ENCODE data around the gene SCRN1. TPM values are rescaled to one million over a fixed set of nuclear protein-coding genes. Genes with fewer than 3 reads are reported as not detected.
A peak's percentile ranks its signal among the peaks of the same experiment; 100 is the strongest.

Gene SCRN1
- total and polyA plus RNA-seq, 3 experiments from 2014 or later = 3.5 to 13.9 (median 4.3) TPM

- no peaks in the 10 kb centered on the region for H3K4me1 ChIP-seq (ENCODE audit: insufficient read depth, low read length)
- no peaks in the 10 kb centered on the region for H3K9me3 ChIP-seq (ENCODE audit: low read length)
- no peaks in the 10 kb centered on the region for H3K36me3 ChIP-seq (ENCODE audit: insufficient read depth, low read length)
- no peak overlapping the region for H3K27ac ChIP-seq (ENCODE audit: low read depth, low read length)
- H3K27me3 ChIP-seq (ENCODE audit: insufficient read depth, low read length, poor library complexity, severe bottlenecking) = no peaks in the 10 kb centered on the region
- POLR2A ChIA-PET = no interaction called here
- Mint-ChIP-seq H3K36me3 (no peaks in the 10 kb centered on the region), H3K27ac (no peak overlapping the region), H3K4me1 (no peaks in the 10 kb centered on the region), H3K4me3 (no peak overlapping the region), H3K27me3 (peaks cover 10 to 29% of the 10 kb centered on the region in 2 donors), H3K9me3 (no peaks in the 10 kb centered on the region)
- no peak for DNase-seq
- CTCF ChIA-PET = no interaction called here
- H3K4me3 ChIP-seq (ENCODE audit: low read length) = no peak overlapping the region
Observed at GRCh38 chr7:29926741-29927140, 62.9 kb downstream of the SCRN1 start.

- H3K4me1 ChIP-seq (ENCODE audit: insufficient read depth, low read length) = no peaks in the 10 kb centered on the region
- H3K27me3 ChIP-seq (ENCODE audit: insufficient read depth, low read length, poor library complexity, severe bottlenecking) = no peaks in the 10 kb centered on the region
- Mint-ChIP-seq H3K4me1 (no peaks in the 10 kb centered on the region), H3K36me3 (no peaks in the 10 kb centered on the region), H3K9me3 (no peaks in the 10 kb centered on the region), H3K4me3 (no peak overlapping the region), H3K27me3 (peaks cover 10 to 27% of the 10 kb centered on the region in 2 donors), H3K27ac (no peak overlapping the region)
- no peak for DNase-seq
- ChIA-PET POLR2A (no interaction called here), CTCF (no interaction called here)
- no peaks in the 10 kb centered on the region for H3K9me3 ChIP-seq (ENCODE audit: low read length)
- H3K36me3 ChIP-seq (ENCODE audit: insufficient read depth, low read length) = no peaks in the 10 kb centered on the region
- no peak overlapping the region for H3K4me3 ChIP-seq (ENCODE audit: low read length)
- no peak overlapping the region for H3K27ac ChIP-seq (ENCODE audit: low read depth, low read length)
Observed at GRCh38 chr7:29926216-29926615, 63.4 kb downstream of the SCRN1 start.

- no peak for DNase-seq
- Mint-ChIP-seq H3K4me3 (no peak overlapping the region), H3K36me3 (no peaks in the 10 kb centered on the region), H3K4me1 (no peaks in the 10 kb centered on the region), H3K27me3 (peaks cover 10 to 25% of the 10 kb centered on the region in 2 donors), H3K9me3 (no peaks in the 10 kb centered on the region), H3K27ac (peak overlapping the region in 1 of 8 donors; percentile 43)
- Histone ChIP-seq H3K4me1 (ENCODE audit: insufficient read depth, low read length) (no peaks in the 10 kb centered on the region), H3K27me3 (ENCODE audit: insufficient read depth, low read length, poor library complexity, severe bottlenecking) (no peaks in the 10 kb centered on the region), H3K4me3 (ENCODE audit: low read length) (no peak overlapping the region), H3K9me3 (ENCODE audit: low read length) (no peaks in the 10 kb centered on the region), H3K36me3 (ENCODE audit: insufficient read depth, low read length) (no peaks in the 10 kb centered on the region), H3K27ac (ENCODE audit: low read depth, low read length) (no peak overlapping the region)
- POLR2A ChIA-PET = no interaction called here
- CTCF ChIA-PET = no interaction called here
Observed at GRCh38 chr7:29924684-29925083, 64.9 kb downstream of the SCRN1 start.

DNA sequence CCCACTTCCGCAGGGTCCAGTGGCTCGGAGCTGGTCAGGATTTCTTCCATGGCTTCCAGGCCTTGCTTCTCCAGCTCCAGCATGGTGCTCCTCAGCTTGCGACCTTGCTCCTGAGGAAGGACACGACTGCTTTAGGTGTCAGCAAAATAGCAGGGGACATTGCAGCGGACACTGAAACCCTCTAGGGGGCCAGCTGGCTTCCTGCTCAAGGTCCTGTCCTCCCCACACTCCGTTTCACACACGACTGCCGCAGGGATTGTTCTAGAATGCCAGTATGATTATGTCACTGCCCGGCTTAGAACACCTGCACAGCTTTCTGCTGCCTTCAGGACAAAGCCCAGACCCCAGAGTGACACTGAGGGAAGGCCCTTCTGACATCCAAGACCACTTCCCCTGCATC is 65.6 kb downstream of the SCRN1 start:
- Histone ChIP-seq H3K36me3 (ENCODE audit: insufficient read depth, low read length) (no peaks in the 10 kb centered on the region), H3K9me3 (ENCODE audit: low read length) (no peaks in the 10 kb centered on the region), H3K4me3 (ENCODE audit: low read length) (no peak overlapping the region), H3K27ac (ENCODE audit: low read depth, low read length) (no peak overlapping the region), H3K27me3 (ENCODE audit: insufficient read depth, low read length, poor library complexity, severe bottlenecking) (no peaks in the 10 kb centered on the region), H3K4me1 (ENCODE audit: insufficient read depth, low read length) (no peaks in the 10 kb centered on the region)
- Mint-ChIP-seq H3K36me3 (no peaks in the 10 kb centered on the region), H3K27me3 (peaks cover 10 to 25% of the 10 kb centered on the region in 2 donors), H3K4me3 (no peak overlapping the region), H3K9me3 (no peaks in the 10 kb centered on the region), H3K4me1 (no peaks in the 10 kb centered on the region), H3K27ac (peak overlapping the region in 1 of 8 donors; percentile 61)
- ChIA-PET CTCF (no interaction called here), POLR2A (no interaction called here)
- no peak for DNase-seq

- Mint-ChIP-seq H3K4me1 (no peaks in the 10 kb centered on the region), H3K27me3 (peaks cover 10 to 25% of the 10 kb centered on the region in 2 donors), H3K27ac (no peak overlapping the region), H3K4me3 (no peak overlapping the region), H3K36me3 (no peaks in the 10 kb centered on the region), H3K9me3 (no peaks in the 10 kb centered on the region)
- POLR2A ChIA-PET = no interaction called here
- H3K4me3 ChIP-seq (ENCODE audit: low read length) = no peak overlapping the region
- no peak for DNase-seq
- H3K27me3 ChIP-seq (ENCODE audit: insufficient read depth, low read length, poor library complexity, severe bottlenecking) = no peaks in the 10 kb centered on the region
- H3K4me1 ChIP-seq (ENCODE audit: insufficient read depth, low read length) = no peaks in the 10 kb centered on the region
- CTCF ChIA-PET = interaction anchor here (1.4 to 3.3 kb wide), 3 partner anchors 108 to 1001 kb away, joined by 3 to 12 read pairs (median 7); no protein-coding TSS in a partner anchor
- H3K27ac ChIP-seq (ENCODE audit: low read depth, low read length) = no peak overlapping the region
- no peaks in the 10 kb centered on the region for H3K9me3 ChIP-seq (ENCODE audit: low read length)
- no peaks in the 10 kb centered on the region for H3K36me3 ChIP-seq (ENCODE audit: insufficient read depth, low read length)
Observed at GRCh38 chr7:29922921-29923700, 66.5 kb downstream of the SCRN1 start.

GRCh38 chr7:29921404-29922010 is 68.1 kb downstream of the SCRN1 start:
- Mint-ChIP-seq H3K9me3 (no peaks in the 10 kb centered on the region), H3K36me3 (no peaks in the 10 kb centered on the region), H3K27ac (no peak overlapping the region), H3K4me3 (no peak overlapping the region), H3K4me1 (no peaks in the 10 kb centered on the region), H3K27me3 (peaks cover 7 to 33% of the 10 kb centered on the region in 2 donors)
- ChIA-PET POLR2A (no interaction called here), CTCF (interaction anchor here (0.6 to 3.3 kb wide), 9 partner anchors 9 to 999 kb away, joined by 3 to 20 read pairs (median 3); no protein-coding TSS in a partner anchor)
- Histone ChIP-seq H3K9me3 (ENCODE audit: low read length) (no peaks in the 10 kb centered on the region), H3K36me3 (ENCODE audit: insufficient read depth, low read length) (no peaks in the 10 kb centered on the region), H3K4me1 (ENCODE audit: insufficient read depth, low read length) (no peaks in the 10 kb centered on the region), H3K27me3 (ENCODE audit: insufficient read depth, low read length, poor library complexity, severe bottlenecking) (no peaks in the 10 kb centered on the region), H3K27ac (ENCODE audit: low read depth, low read length) (no peak overlapping the region), H3K4me3 (ENCODE audit: low read length) (no peak overlapping the region)
- peak in 4 of 5 donors; percentile 7 to 49 (median 38) for DNase-seq

- H3K4me3 Mint-ChIP-seq = no peak overlapping the region
- H3K27me3 ChIP-seq (ENCODE audit: insufficient read depth, low read length, poor library complexity, severe bottlenecking) = no peaks in the 10 kb centered on the region
Observed at GRCh38 chr7:29920491-29920890, 69.1 kb downstream of the SCRN1 start.

DNA sequence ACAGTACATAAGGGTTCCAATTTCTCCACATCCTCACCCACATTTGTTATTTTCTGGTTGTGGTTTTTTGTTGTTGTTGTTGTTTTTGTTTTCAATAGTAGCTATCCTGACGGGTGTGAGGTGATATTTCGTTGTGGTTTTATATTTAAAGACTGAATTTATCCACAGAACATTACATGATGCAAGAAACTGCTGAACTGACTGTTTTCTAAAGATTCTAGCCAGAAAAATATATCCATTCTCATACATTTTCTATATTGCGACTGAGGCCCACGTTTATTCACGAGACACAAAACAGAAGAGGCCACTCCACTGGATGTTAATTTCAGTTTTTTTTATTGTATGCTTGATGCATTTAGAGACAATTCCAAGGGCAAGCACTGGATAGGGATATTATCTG is 69.8 kb downstream of the SCRN1 start:
- Histone ChIP-seq H3K4me1 (ENCODE audit: insufficient read depth, low read length) (no peaks in the 10 kb centered on the region), H3K9me3 (ENCODE audit: low read length) (no peaks in the 10 kb centered on the region), H3K36me3 (ENCODE audit: insufficient read depth, low read length) (no peaks in the 10 kb centered on the region), H3K27ac (ENCODE audit: low read depth, low read length) (no peak overlapping the region), H3K4me3 (ENCODE audit: low read length) (no peak overlapping the region), H3K27me3 (ENCODE audit: insufficient read depth, low read length, poor library complexity, severe bottlenecking) (no peaks in the 10 kb centered on the region)
- peaks cover 15 to 36% of the 10 kb centered on the region in 2 donors for H3K27me3 Mint-ChIP-seq
- no peak overlapping the region for H3K4me3 Mint-ChIP-seq
- no peak for DNase-seq
- no peak overlapping the region for H3K27ac Mint-ChIP-seq
- ChIA-PET CTCF (interaction anchor here (2.4 to 3.3 kb wide), 3 partner anchors 10 to 997 kb away, joined by 11 to 20 read pairs (median 12); no protein-coding TSS in a partner anchor), POLR2A (no interaction called here)
- no peaks in the 10 kb centered on the region for H3K36me3 Mint-ChIP-seq
- H3K4me1 Mint-ChIP-seq = no peaks in the 10 kb centered on the region
- H3K9me3 Mint-ChIP-seq = no peaks in the 10 kb centered on the region

More at GRCh38 chr7:29920491-29920890, 69.1 kb downstream of the SCRN1 start:
- CTCF ChIA-PET = interaction anchor here (1.3 to 3.3 kb wide), 6 partner anchors 8 to 998 kb away, joined by 3 to 20 read pairs (median 9); no protein-coding TSS in a partner anchor
- Mint-ChIP-seq H3K4me1 (no peaks in the 10 kb centered on the region), H3K36me3 (no peaks in the 10 kb centered on the region), H3K27me3 (peaks cover 9 to 35% of the 10 kb centered on the region in 2 donors), H3K27ac (peak overlapping the region in 1 of 8 donors; percentile 30), H3K9me3 (no peaks in the 10 kb centered on the region)
- no peak overlapping the region for H3K4me3 ChIP-seq (ENCODE audit: low read length)
- H3K27ac ChIP-seq (ENCODE audit: low read depth, low read length) = no peak overlapping the region
- no peaks in the 10 kb centered on the region for H3K36me3 ChIP-seq (ENCODE audit: insufficient read depth, low read length)
- POLR2A ChIA-PET = interaction anchor here (0.6 kb wide), 1 partner anchor 684 kb away, joined by 8 read pairs; no protein-coding TSS in a partner anchor
- no peak for DNase-seq
- H3K9me3 ChIP-seq (ENCODE audit: low read length) = no peaks in the 10 kb centered on the region
- H3K4me1 ChIP-seq (ENCODE audit: insufficient read depth, low read length) = no peaks in the 10 kb centered on the region
